ENCODE data around the gene C1QTNF4.
"Not testable (repeated sequence)": the region's sequence is repeated elsewhere in the genome, so short reads cannot be mapped to it uniquely, and the experiment has no call there.

C1QTNF4 gene

DNA sequence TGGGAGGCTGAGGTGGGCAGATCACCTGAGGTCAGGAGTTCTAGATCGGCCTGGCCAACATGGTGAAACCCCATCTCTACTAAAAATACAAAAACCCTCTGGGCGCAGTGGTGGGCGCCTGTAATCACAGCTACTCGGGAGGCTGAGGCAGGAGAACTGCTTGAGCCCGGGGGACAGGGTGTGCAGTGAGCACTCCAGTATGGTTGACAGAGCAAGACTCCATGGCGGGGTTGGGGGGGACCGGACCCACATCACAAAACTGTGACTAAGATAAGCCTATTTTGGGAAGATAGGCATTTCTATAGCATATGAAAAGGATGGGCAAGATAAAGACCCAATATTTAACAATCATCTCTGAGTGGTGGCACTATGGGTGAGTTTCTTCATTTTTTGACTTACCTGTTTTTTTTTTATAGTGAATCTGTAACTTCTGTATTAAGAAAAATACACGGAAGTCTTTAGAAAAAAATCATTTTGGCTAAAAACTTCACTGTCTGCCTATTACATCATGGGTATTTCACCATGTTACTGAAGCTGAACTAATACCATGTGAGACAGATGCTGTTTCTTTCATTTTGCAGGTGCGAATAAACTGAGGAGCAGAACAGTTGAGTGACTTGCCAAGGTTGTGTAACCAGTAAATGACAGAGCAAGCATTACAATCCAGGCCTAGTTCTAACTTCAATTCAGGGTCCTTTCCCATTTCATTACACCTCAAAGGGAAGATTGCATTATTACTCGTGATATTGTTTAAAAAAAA is 43.7 kb downstream of the C1QTNF4 start:
- peaks cover 12% of the 10 kb centered on the region; the same call in 1 of the 2 replicates for H3K36me3 ChIP-seq (ENCODE audit: insufficient read depth, low read length)
- H3F3A ChIP-seq (ENCODE audit: insufficient read depth, low read length): peaks cover 8% of the 10 kb centered on the region; the same call in 1 of the 2 replicates
- peaks cover 67% of the 10 kb centered on the region for H3K79me2 ChIP-seq (ENCODE audit: insufficient read depth, low read length)
- H2AFZ ChIP-seq (ENCODE audit: low read length): no peak overlapping the region
- H4K20me1 ChIP-seq (ENCODE audit: insufficient read depth, low read length): no peaks in the 10 kb centered on the region
- H3K27me3 ChIP-seq (ENCODE audit: insufficient read depth, low read length): no peaks in the 10 kb centered on the region
- peaks cover 37% of the 10 kb centered on the region for H3K4me1 ChIP-seq (ENCODE audit: insufficient read depth, low read length, severe bottlenecking)
- peak overlapping the region; percentile 77 for H3K4me2 ChIP-seq (ENCODE audit: low read length)
- TF ChIP-seq, protein P1, sequence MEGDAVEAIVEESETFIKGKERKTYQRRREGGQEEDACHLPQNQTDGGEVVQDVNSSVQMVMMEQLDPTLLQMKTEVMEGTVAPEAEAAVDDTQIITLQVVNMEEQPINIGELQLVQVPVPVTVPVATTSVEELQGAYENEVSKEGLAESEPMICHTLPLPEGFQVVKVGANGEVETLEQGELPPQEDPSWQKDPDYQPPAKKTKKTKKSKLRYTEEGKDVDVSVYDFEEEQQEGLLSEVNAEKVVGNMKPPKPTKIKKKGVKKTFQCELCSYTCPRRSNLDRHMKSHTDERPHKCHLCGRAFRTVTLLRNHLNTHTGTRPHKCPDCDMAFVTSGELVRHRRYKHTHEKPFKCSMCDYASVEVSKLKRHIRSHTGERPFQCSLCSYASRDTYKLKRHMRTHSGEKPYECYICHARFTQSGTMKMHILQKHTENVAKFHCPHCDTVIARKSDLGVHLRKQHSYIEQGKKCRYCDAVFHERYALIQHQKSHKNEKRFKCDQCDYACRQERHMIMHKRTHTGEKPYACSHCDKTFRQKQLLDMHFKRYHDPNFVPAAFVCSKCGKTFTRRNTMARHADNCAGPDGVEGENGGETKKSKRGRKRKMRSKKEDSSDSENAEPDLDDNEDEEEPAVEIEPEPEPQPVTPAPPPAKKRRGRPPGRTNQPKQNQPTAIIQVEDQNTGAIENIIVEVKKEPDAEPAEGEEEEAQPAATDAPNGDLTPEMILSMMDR (IDR thresholded peaks at IDR 0.05; ENCODE audit: low read length): no peak
- no peaks in the 10 kb centered on the region for H3K9me3 ChIP-seq (ENCODE audit: low read length)
- H3K9ac ChIP-seq (ENCODE audit: low read length): peak overlapping the region; percentile 96; the same call in 1 of the 2 replicates
- H3K4me3 ChIP-seq (ENCODE audit: low read depth, low read length, poor library complexity, severe bottlenecking): peak overlapping the region; percentile 97
- peak overlapping the region; percentile 71 for H3K27ac ChIP-seq (ENCODE audit: low read depth, low read length, poor library complexity, severe bottlenecking)
- no peaks in the 10 kb centered on the region for H3K9me2 ChIP-seq (ENCODE audit: low read depth, low read length)

DNA sequence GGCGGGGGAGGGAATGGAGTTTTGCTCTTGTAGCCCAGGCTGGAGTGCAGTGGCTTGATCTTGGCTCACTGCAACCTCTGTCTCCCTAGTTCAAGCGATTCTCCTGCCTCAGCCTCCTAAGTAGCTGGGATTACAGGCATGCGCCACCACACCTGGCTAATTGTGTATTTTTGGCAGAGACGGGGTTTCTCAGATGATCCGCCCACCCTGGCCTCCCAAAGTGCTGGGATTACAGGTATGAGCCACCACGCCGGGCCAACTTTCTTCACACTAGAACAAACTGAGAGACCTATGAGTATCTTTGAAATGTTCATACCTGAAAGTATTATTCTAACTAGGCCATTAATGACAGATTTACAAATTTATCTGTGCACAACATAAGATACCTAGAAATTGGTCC is 47.9 kb downstream of the C1QTNF4 start:
- H3K9me2 ChIP-seq (ENCODE audit: low read depth, low read length); H3K9me3 ChIP-seq (ENCODE audit: low read length); H2AFZ ChIP-seq (ENCODE audit: low read length); H3F3A ChIP-seq (ENCODE audit: insufficient read depth, low read length); H3K4me3 ChIP-seq (ENCODE audit: low read depth, low read length, poor library complexity, severe bottlenecking); H4K20me1 ChIP-seq (ENCODE audit: insufficient read depth, low read length); H3K27me3 ChIP-seq (ENCODE audit: insufficient read depth, low read length); H3K4me2 ChIP-seq (ENCODE audit: low read length); H3K27ac ChIP-seq (ENCODE audit: low read depth, low read length, poor library complexity, severe bottlenecking); H3K9ac ChIP-seq (ENCODE audit: low read length): not testable (repeated sequence)
- Histone ChIP-seq H3K36me3 (ENCODE audit: insufficient read depth, low read length) (peaks cover 19% of the 10 kb centered on the region), H3K79me2 (ENCODE audit: insufficient read depth, low read length) (peaks cover 94% of the 10 kb centered on the region), H3K4me1 (ENCODE audit: insufficient read depth, low read length, severe bottlenecking) (peaks cover 44% of the 10 kb centered on the region)

DNA sequence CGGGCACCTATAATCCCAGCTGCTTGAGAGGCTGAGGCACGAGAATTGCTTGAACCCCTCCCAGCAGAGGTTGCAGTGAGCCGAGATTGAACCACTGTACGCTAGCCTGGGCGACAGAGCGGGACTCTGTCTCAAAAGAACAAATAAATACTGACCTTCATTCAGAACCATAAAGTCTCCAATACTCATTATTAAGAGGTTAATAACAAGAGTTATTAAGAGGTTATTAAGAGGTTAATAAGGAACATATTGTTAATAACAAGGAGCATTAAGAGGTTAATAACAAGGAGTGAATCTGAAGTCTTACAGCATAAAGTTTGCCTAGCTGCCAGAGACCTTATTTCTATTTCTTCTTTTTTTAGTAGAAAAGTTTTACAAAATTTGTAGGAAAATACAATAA is 48.9 kb downstream of the C1QTNF4 start:
- no peak overlapping the region for H2AFZ ChIP-seq (ENCODE audit: low read length)
- peaks cover 94% of the 10 kb centered on the region for H3K79me2 ChIP-seq (ENCODE audit: insufficient read depth, low read length)
- H3F3A ChIP-seq (ENCODE audit: insufficient read depth, low read length): no peaks in the 10 kb centered on the region
- TF ChIP-seq, protein P1 (IDR thresholded peaks at IDR 0.05; ENCODE audit: low read length): no peak
- no peak for TF ChIP-seq EZH2 (IDR thresholded peaks at IDR 0.05; ENCODE audit: borderline replicate concordance, low read length)
- H3K27ac ChIP-seq (ENCODE audit: low read depth, low read length, poor library complexity, severe bottlenecking): no peak overlapping the region
- H3K4me2 ChIP-seq (ENCODE audit: low read length): no peak overlapping the region
- no peaks in the 10 kb centered on the region for H3K9me2 ChIP-seq (ENCODE audit: low read depth, low read length)
- no peaks in the 10 kb centered on the region for H4K20me1 ChIP-seq (ENCODE audit: insufficient read depth, low read length)
- H3K9me3 ChIP-seq (ENCODE audit: low read length): no peaks in the 10 kb centered on the region
- H3K36me3 ChIP-seq (ENCODE audit: insufficient read depth, low read length): peaks cover 19% of the 10 kb centered on the region
- no peaks in the 10 kb centered on the region for H3K27me3 ChIP-seq (ENCODE audit: insufficient read depth, low read length)
- H3K4me3 ChIP-seq (ENCODE audit: low read depth, low read length, poor library complexity, severe bottlenecking): no peak overlapping the region
- H3K9ac ChIP-seq (ENCODE audit: low read length): no peak overlapping the region
- H3K4me1 ChIP-seq (ENCODE audit: insufficient read depth, low read length, severe bottlenecking): peaks cover 44% of the 10 kb centered on the region

DNA sequence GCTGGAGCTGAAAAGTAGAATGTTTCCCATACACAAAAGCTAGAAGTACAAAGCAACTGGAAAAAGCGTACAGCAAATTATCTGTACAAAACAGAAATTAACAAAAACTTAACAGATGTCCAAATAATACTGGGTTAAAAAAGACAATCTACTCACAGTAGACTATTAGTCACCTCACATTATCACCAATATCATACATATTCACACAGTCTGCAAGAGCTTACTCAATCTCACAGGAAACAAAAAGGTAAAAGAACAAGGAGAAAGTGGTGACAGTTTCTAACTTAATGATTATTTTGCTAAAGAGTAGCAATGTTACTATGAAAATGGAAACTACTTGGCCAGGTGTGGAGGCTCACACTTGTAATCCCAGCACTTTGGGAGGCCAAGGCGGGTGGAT is 53.1 kb downstream of the C1QTNF4 start:
- Histone ChIP-seq H3F3A (ENCODE audit: insufficient read depth, low read length) (no peaks in the 10 kb centered on the region), H3K27me3 (ENCODE audit: insufficient read depth, low read length) (no peaks in the 10 kb centered on the region), H3K4me2 (ENCODE audit: low read length) (peak overlapping the region; percentile 0; the same call in 1 of the 2 replicates), H3K4me1 (ENCODE audit: insufficient read depth, low read length, severe bottlenecking) (peaks cover 50% of the 10 kb centered on the region), H3K9ac (ENCODE audit: low read length) (no peak overlapping the region), H2AFZ (ENCODE audit: low read length) (no peak overlapping the region), H3K4me3 (ENCODE audit: low read depth, low read length, poor library complexity, severe bottlenecking) (no peak overlapping the region), H4K20me1 (ENCODE audit: insufficient read depth, low read length) (peaks cover 3% of the 10 kb centered on the region; the same call in 1 of the 2 replicates), H3K79me2 (ENCODE audit: insufficient read depth, low read length) (peaks cover 95% of the 10 kb centered on the region), H3K9me2 (ENCODE audit: low read depth, low read length) (no peaks in the 10 kb centered on the region), H3K9me3 (ENCODE audit: low read length) (no peaks in the 10 kb centered on the region), H3K27ac (ENCODE audit: low read depth, low read length, poor library complexity, severe bottlenecking) (peak overlapping the region; percentile 35), H3K36me3 (ENCODE audit: insufficient read depth, low read length) (peaks cover 15% of the 10 kb centered on the region)
- TF ChIP-seq EZH2 (IDR thresholded peaks at IDR 0.05; ENCODE audit: borderline replicate concordance, low read length): no peak
- TF ChIP-seq, protein P1 (IDR thresholded peaks at IDR 0.05; ENCODE audit: low read length): no peak
